ENCODE results near the gene ANLN.
"Not testable (repeated sequence)": the region's sequence is repeated elsewhere in the genome, so short reads cannot be mapped to it uniquely, and the experiment has no call there.

The ANLN gene

DNA sequence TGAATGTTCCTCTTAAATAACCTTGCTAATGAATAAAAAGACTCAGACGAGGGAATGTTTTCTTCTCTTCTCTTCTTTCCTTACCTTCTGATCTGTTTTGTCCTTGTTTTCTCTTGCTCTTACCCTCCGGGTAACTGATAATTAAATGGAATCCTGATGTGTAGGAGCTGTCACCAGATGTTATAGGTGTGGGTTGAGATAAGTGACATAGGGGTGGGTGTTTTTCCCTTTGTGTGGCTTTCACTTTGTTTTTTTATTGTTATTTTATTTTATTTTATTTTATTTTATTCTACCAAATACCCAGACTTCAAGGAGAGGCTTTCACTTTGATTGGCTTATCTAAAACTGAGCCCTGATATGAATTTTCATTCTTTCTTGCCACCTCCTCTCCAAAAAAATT lies 25.5 kb downstream of the ANLN start:
- FAIRE-seq: no peak

- FAIRE-seq: no peak
Measured at GRCh38 chr7:36416251-36416650, 26.6 kb downstream of the ANLN start.

DNA sequence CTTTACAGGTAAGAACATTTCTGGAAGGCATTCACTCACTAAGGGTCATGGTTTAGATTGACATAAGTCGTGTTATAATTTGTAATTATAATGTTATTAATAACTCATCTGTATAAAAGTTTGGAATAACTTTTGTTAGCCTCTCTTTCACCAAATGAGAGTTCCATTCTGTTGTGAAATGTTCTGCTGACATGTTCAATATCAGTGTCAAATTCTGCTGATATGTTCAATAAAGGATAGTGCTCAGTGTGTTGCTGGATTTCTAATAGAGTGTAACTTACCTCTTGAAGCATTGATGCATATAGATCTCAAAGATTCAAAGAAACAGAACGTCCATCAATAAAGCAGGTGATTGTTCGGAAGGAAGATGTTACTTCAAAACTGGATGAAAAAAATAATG lies 30.6 kb downstream of the ANLN start:
- FAIRE-seq: no peak

DNA sequence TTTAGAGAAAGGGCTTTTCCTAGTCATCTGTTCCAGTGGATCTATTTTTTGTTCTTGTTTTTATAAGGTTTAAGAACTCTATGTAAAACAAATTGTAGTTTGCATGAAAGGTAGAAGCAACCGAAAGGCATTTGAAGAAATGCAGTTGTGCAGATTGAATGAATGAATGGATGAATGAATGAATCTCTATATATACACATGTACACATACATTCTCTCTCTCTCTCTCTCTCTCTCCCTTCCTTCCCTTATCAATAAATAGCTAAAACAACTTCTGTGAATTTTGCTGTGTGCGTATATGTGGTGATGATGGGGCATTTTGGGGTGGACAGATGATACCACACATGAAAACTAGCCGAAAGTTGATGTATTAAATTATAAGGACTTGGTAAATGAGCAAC lies 32.4 kb downstream of the ANLN start:
- no peak for FAIRE-seq

- FAIRE-seq: no peak
Measured at GRCh38 chr7:36423633-36424032, 34.0 kb downstream of the ANLN start.

GRCh38 chr7:36430186-36430585 lies 40.5 kb downstream of the ANLN start:
- no peak for FAIRE-seq

GRCh38 chr7:36430881-36431280 lies 41.2 kb downstream of the ANLN start:
- FAIRE-seq: no peak

DNA sequence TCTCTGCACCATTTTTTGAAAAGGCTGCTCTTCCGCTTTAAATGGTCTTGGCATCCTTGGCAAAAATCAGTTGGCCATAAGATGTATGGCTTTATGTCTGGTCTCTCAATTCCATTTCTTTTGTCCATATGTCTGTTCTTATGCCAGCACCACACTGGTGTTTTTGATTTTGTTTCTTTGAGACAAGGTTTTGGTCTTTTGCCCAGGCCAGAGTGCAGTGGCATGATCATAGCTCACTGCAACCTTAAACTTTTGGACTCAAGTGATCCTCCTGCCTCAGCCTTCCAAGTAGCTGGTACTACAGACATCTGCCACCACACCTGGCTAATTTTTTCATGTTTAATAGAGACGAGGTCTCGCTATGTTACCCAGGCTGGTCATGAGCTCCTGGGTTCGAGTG lies 48.5 kb downstream of the ANLN start:
- no peak for FAIRE-seq

DNA sequence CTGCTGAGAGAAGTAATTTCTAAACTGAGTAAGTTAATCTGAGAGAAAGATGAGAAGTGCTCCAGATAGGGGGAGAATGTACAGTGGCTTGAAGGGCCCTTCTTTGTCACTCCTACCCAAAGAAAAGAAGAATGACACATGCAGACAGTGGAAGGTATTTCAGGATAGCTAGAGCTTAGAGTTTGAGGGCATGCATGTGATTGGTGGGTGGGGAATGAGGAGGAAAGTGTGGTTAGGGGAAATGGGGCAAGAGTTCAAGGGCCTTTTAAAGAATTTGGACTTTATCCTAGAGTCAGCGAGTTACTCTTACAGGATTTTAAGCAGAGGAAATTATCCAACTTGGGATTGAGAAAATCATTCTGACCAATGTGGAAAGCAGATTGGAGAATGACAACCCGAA lies 50.0 kb downstream of the ANLN start:
- no peak for FAIRE-seq

DNA sequence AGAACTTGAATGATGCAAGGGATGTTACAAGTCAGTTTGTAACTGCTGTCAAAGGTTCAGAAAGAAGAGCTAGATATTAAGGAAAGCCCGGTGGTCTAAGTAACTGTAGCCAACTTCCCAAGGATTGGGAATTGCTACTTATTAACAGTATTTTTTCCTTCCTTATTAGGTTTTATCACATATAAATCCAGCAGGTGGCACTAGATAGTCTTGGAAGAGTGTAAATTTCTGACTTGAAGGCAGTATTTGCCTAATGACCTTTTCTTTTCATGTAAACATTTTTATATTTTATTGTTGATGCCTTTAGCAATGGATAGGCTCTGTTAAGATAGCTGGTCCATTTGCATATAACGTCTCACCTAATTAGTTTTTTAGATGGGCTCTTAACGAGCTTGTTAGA lies 51.2 kb downstream of the ANLN start:
- peak; percentile 92 for FAIRE-seq

GRCh38 chr7:36441344-36442022 lies 51.8 kb downstream of the ANLN start:
- FAIRE-seq: no peak

DNA sequence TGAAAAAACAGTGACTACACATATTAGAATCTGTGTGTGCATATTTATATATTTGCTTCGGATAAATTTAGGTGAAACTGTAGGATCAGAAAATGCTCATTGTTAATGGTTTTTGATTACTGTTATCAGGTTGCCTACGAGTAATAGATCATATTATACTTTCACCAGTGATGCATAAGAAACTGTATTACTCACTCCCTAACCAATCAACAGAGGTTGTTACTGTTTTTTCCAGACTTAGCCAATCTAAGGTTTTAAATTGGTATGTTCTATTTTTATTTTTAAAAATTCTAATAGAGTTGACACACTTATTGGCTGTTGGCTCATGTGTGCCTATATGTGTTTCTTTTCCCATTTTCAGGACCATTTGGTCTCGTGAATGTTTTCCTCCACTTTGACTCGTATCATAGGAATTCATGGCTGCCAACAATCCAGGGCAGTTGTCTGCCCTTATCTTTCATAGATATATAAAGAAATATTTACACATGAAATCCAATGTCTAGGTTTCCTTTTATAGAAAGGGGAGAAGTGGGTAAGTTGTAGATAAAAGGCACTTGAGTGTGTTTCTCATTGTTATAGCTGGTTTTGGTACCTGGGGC lies 59.2 kb downstream of the ANLN start:
- peak; percentile 47 for FAIRE-seq

GRCh38 chr7:36449685-36450084 lies 60.0 kb downstream of the ANLN start:
- no peak for FAIRE-seq

GRCh38 chr7:36453769-36454168 lies 64.1 kb downstream of the ANLN start:
- no peak for FAIRE-seq

GRCh38 chr7:36455646-36456045 lies 66.0 kb downstream of the ANLN start:
- FAIRE-seq: no peak

GRCh38 chr7:36456138-36456537 lies 66.5 kb downstream of the ANLN start:
- no peak for FAIRE-seq

DNA sequence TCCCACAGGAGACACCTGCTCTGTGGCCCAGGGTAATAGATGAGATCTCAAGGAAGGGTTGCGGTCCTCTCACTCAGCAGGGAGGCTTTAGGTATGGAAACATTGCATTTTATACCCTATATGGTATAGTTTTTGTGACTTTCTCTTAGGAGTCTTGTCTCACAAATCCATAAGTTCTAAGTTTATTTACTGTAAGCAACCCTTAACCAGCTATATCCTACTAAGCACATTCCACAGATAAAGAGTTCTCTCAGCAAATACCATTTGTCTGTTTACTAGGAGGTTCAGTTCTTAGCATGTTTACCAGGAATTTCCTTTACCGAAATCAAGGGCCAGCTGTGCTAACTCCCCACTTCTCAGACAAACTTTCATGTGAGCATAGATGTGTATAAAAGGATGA lies 66.9 kb downstream of the ANLN start:
- no peak for FAIRE-seq

- FAIRE-seq: no peak
Measured at GRCh38 chr7:36459236-36459960, 69.7 kb downstream of the ANLN start.

- no peak for FAIRE-seq
Measured at GRCh38 chr7:36460811-36461429, 71.3 kb downstream of the ANLN start.

GRCh38 chr7:36462551-36463137 lies 73.0 kb downstream of the ANLN start:
- no peak for FAIRE-seq

- FAIRE-seq: no peak
Measured at GRCh38 chr7:36464271-36464670, 74.6 kb downstream of the ANLN start.

GRCh38 chr7:36466001-36466400 lies 76.3 kb downstream of the ANLN start:
- FAIRE-seq: not testable (repeated sequence)

DNA sequence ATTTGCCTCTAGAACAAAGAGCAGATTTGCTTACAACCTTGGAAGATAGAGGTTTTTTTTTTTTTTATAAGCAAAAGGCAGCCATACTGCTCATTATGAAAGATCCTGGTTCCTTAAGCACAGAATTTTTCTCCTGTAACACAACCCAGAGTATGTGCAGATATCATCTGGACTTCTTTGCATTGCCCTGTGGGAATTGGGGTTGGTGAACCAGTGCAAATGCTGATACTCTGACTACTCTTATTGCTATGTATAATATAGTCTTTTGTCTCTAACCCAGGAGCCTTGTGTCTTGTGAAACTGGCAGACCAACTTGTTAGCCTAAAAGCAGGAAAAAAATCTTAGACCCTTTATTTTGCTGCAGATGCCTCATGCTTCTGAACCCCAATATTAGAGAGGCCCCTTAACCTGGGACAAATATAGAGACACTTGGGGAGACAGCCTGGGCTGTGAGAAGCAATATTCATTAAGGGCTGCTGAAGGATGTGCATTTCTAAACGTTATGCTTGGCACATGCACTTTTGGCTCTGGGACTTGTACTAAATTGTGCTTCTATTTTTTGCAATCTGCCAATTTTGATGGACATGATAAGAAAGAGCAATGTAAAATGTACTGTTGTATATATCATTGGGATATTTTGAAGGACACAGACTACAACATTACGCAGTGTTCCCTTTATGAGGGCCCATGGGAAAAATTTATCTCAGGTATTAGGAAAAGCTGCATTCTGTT lies 78.9 kb downstream of the ANLN start:
- FAIRE-seq: no peak

Measured in islet of Langerhans (tissue), 1 donor.